HG03159 (cell line): ENCODE data around the gene ACAP1.
A peak's percentile ranks its signal among the peaks of the same experiment; 100 is the strongest.

Experiments
- ATAC-seq: cut with Tn5 transposase; IDR thresholded peaks from one replicate; pipeline ENCODE4 v1.9.1; 2021; ENCODE audit warnings: mild to moderate bottlenecking, moderate library complexity; ENCODE audit not compliant: unreplicated experiment

The ACAP1 gene

GRCh38 chr17:7336240-7337175 is at the start of gene ACAP1:
Gene ACAP1 (plus strand): TSS chr17:7336529. CDS start chr17:7336735, 206 bp downstream.
- no peak for ATAC-seq

GRCh38 chr17:7289256-7290032 is 46.9 kb upstream of the ACAP1 start:
- ATAC-seq: no peak

- ATAC-seq: no peak
These were observed 46.2 kb upstream of the ACAP1 start for GRCh38 chr17:7290166-7290565.

- no peak for ATAC-seq
These were observed 45.6 kb upstream of the ACAP1 start for GRCh38 chr17:7290685-7291084.

- ATAC-seq: no peak
These were observed 44.1 kb upstream of the ACAP1 start for GRCh38 chr17:7292194-7292593.

- no peak for ATAC-seq
These were observed 43.6 kb upstream of the ACAP1 start for GRCh38 chr17:7292729-7293128.

GRCh38 chr17:7293159-7293558 is 43.2 kb upstream of the ACAP1 start:
- no peak for ATAC-seq

- no peak for ATAC-seq
These were observed 42.3 kb upstream of the ACAP1 start for GRCh38 chr17:7293816-7294613.

GRCh38 chr17:7294614-7295153 is 41.6 kb upstream of the ACAP1 start, which contains the start of gene YBX2:
Gene YBX2 (minus strand): TSS chr17:7294639. CDS start chr17:7294500, 139 bp downstream.
- no peak for ATAC-seq

- ATAC-seq: no peak
These were observed 40.8 kb upstream of the ACAP1 start for GRCh38 chr17:7295230-7296180.

GRCh38 chr17:7296189-7296861 is 40.0 kb upstream of the ACAP1 start:
- no peak for ATAC-seq

GRCh38 chr17:7304179-7304578 is 32.1 kb upstream of the ACAP1 start:
- ATAC-seq: no peak

- ATAC-seq: peak; percentile 62
These were observed 29.2 kb upstream of the ACAP1 start, which contains the start of gene EIF5A for GRCh38 chr17:7306911-7307685. Gene EIF5A (plus strand): TSS chr17:7307628. CDS start chr17:7309636, 2,008 bp downstream.

- ATAC-seq: no peak
These were observed 28.4 kb upstream of the ACAP1 start for GRCh38 chr17:7307686-7308624.

GRCh38 chr17:7308625-7309433 is 27.5 kb upstream of the ACAP1 start:
- ATAC-seq: no peak

GRCh38 chr17:7309628-7310027 is 26.7 kb upstream of the ACAP1 start:
- no peak for ATAC-seq
